ENCODE measurements around the gene SERP2.

The SERP2 gene

DNA sequence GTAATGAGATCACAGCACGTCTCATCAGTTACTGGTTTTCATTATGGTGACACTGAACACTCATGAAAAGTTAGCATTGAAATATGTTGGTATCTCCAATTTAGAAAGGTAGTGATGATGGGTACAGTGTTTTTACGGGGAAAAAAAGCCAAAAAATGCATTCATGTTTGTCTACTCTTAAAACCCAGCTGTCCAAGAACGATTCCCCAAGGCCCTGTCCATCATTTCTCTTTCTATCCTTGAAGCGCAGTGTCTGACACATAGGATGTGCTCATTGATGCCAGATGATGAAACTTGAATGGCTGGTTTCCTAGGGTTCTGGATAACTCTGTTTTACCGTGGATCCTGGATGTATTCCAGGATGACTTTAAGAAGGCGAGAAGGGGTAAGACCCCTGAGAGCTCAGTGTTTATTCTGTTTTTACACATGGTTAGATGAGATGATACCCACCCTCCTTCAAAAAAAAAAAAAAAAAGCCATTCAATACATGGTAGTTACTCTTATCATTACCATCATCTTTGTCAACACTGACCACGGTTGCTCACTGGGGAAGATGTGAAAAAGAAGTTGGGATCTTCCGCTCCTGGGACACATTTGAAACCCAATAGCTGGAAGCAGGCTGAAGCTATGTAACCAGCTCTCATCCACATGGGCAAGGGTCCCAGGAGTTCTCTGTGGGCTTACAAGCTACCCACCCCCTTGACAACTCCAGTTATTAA is 22.5 kb downstream of the SERP2 start:
- TF ChIP-seq, protein P1, sequence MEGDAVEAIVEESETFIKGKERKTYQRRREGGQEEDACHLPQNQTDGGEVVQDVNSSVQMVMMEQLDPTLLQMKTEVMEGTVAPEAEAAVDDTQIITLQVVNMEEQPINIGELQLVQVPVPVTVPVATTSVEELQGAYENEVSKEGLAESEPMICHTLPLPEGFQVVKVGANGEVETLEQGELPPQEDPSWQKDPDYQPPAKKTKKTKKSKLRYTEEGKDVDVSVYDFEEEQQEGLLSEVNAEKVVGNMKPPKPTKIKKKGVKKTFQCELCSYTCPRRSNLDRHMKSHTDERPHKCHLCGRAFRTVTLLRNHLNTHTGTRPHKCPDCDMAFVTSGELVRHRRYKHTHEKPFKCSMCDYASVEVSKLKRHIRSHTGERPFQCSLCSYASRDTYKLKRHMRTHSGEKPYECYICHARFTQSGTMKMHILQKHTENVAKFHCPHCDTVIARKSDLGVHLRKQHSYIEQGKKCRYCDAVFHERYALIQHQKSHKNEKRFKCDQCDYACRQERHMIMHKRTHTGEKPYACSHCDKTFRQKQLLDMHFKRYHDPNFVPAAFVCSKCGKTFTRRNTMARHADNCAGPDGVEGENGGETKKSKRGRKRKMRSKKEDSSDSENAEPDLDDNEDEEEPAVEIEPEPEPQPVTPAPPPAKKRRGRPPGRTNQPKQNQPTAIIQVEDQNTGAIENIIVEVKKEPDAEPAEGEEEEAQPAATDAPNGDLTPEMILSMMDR (IDR thresholded peaks at IDR 0.05; ENCODE audit: control extremely low read depth, extremely low read depth, low read depth, missing control alignments): no peak
- no peak for DNase-seq (ENCODE audit: extremely low spot score)
- ChIA-PET POLR2A (no interaction called here), CTCF (interaction anchor here (1.4 kb wide), 1 partner anchor 9 kb away, joined by 6 read pairs; no protein-coding TSS in a partner anchor)

DNA sequence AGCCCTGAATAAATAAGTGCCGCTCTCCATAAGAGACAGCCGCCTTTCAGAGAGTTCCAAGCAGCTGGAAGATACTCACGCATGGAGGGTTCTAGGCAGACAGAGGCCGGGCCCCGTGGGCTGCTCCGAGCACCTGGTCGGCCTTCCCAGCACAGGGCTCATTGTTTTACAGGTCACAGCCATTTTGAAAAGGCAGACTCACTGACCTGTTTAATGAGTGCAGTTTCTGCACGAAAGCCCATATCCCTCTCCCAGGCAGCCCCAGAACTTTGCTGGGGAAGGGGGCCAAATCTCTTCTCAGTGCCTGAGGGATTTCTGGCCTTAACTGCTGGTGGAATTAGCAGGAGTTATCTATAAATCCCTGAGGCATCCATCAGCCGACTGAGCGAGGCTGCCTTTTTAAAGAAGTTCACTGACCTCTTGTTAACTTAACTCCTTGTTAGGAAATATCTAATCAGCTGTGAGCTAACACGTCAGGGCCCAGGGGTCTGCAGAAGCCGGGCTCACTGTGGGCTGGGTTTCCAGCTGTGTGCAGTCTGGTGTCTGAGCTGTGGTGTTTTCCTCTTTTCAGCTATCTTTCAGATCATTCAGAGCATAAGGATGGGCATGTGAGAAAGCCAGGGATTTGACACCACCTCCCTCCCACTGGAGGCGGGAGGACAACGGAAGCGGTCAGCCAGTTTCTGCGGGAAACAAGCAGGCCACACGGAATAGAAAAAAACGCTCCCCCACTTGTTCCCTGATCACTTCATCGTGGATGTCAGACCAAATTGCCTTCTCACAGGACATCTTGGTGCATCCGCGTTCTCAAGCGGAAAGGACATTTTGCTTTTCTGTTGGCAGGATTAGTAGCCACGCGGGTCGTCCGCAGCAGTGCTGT is 23.3 kb downstream of the SERP2 start:
- TF ChIP-seq, protein P1 (IDR thresholded peaks at IDR 0.05; ENCODE audit: control extremely low read depth, extremely low read depth, low read depth, missing control alignments): no peak
- ChIA-PET CTCF (interaction anchor here (1.4 kb wide), 1 partner anchor 10 kb away, joined by 6 read pairs; no protein-coding TSS in a partner anchor), POLR2A (no interaction called here)
- no peak for DNase-seq (ENCODE audit: extremely low spot score)

DNA sequence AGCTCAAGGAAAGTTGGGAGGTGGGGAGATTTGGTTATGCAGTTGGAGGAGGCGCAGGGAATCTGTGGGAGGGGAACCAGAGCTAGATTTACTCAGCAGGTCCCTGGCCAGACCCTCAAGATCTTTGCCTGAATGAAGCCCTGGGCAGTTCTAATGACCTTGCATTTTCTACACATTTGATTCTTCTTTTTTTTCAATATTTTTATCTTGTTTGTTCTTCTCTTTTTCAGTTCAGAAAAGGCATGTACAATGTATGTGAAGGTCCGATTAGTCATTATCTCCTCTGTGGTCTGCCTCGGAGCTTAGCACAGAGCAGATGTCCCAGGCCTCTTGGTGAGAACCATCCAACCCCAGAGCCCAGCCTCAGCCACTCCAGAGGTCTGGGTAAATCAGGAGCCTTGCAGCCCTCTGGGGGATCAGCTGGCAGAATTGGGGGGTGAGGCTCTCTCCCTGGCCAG is 24.2 kb downstream of the SERP2 start:
- CTCF ChIA-PET: no interaction called here
- TF ChIP-seq, protein P1 (IDR thresholded peaks at IDR 0.05; ENCODE audit: control extremely low read depth, extremely low read depth, low read depth, missing control alignments): no peak
- POLR2A ChIA-PET: no interaction called here
- DNase-seq (ENCODE audit: extremely low spot score): no peak

DNA sequence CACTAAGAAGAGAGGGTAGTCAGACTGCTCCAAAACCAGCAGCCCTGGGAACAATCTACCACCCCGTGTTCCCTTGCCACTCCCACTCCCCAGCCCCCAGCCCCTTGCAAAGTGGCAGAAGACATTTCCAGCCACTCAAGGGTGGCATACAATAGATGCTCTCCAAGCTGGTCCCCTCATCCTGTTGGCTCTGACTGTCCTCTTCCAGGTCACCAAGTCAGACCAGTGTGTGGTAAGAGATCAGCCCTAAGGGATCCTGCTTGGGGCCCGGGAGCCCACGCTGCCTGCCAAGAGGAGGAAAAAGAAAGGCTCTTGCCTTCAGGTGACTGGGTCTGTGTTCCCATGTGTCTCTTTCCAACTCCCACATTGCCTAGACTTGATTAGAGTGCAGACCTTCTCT is 25.0 kb downstream of the SERP2 start:
- DNase-seq (ENCODE audit: extremely low spot score): no peak
- POLR2A ChIA-PET: no interaction called here
- CTCF ChIA-PET: no interaction called here
- TF ChIP-seq, protein P1 (IDR thresholded peaks at IDR 0.05; ENCODE audit: control extremely low read depth, extremely low read depth, low read depth, missing control alignments): no peak

DNA sequence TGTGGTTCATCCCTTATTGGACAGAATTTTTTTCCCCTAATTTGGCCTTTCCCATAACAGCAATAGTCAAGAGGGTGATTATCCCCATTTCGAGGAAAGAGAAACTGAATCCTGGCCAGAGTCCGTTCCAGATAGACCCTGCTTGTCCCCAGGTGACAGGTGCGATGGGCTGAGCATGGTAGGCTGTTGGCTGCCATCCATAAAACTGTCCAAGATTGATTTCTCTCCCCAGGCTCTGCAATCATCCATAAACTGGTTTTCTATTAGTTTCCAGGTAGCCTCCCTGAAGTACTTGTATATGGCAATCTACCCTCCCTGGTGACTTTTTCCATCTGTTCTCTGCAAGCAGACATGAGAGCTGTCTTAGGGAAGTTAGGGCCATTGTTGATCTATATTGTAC is 25.4 kb downstream of the SERP2 start:
- ChIA-PET POLR2A (no interaction called here), CTCF (no interaction called here)
- no peak for DNase-seq (ENCODE audit: extremely low spot score)
- TF ChIP-seq, protein P1 (IDR thresholded peaks at IDR 0.05; ENCODE audit: control extremely low read depth, extremely low read depth, low read depth, missing control alignments): no peak

DNA sequence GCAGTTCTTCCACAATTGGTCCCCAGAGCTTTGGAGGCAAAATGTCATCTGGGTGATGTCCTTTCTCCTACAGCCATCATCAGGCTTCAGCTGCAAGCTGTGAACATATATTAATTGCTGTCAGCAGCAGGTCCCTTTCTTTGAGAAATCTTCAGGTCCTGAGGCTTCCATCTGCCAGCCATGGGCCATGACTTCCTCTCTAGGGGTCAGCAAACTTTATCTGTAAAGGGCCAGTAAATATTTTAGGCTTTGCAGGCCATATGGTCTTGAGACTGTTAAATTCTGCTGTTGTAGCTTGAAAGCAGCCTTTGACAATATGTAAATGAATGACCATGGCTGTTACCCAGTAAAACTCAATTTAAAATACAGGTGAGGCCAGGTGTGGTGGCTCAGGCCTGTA is 27.1 kb downstream of the SERP2 start:
- ChIA-PET POLR2A (no interaction called here), CTCF (interaction anchor here (1.3 kb wide), 1 partner anchor 28 kb away, joined by 3 read pairs; no protein-coding TSS in a partner anchor)
- TF ChIP-seq, protein P1 (IDR thresholded peaks at IDR 0.05; ENCODE audit: control extremely low read depth, extremely low read depth, low read depth, missing control alignments): no peak
- DNase-seq (ENCODE audit: extremely low spot score): no peak

All from GM10248 (cell line).